GDM1 (cell line): ENCODE measurements around the gene NLGN1.

ENCODE experiments used
- DNase-seq: peaks from one replicate; lab custom pipeline; 2025; lab: John Stamatoyannopoulos, UW

NLGN1 gene

GRCh38 chr3:173719585-173719984 is 322.0 kb downstream of the NLGN1 start:
- no peak for DNase-seq

- no peak for DNase-seq
Measured at GRCh38 chr3:173725507-173725906, 328.0 kb downstream of the NLGN1 start.

- DNase-seq = no peak
Measured at GRCh38 chr3:173730391-173730790, 332.8 kb downstream of the NLGN1 start.

GRCh38 chr3:173732237-173732636 is 334.7 kb downstream of the NLGN1 start:
- DNase-seq = no peak

- DNase-seq = no peak
Measured at GRCh38 chr3:173733029-173733652, 335.6 kb downstream of the NLGN1 start.

- no peak for DNase-seq
Measured at GRCh38 chr3:173734473-173734872, 336.9 kb downstream of the NLGN1 start.

- no peak for DNase-seq
Measured at GRCh38 chr3:173734895-173735294, 337.4 kb downstream of the NLGN1 start.

- no peak for DNase-seq
Measured at GRCh38 chr3:173735841-173736240, 338.3 kb downstream of the NLGN1 start.

GRCh38 chr3:173737167-173737808 is 339.7 kb downstream of the NLGN1 start:
- no peak for DNase-seq

- no peak for DNase-seq
Measured at GRCh38 chr3:173739726-173740125, 342.2 kb downstream of the NLGN1 start.

- DNase-seq = no peak
Measured at GRCh38 chr3:173742491-173742890, 344.9 kb downstream of the NLGN1 start.

- no peak for DNase-seq
Measured at GRCh38 chr3:173743111-173743510, 345.6 kb downstream of the NLGN1 start.

- no peak for DNase-seq
Measured at GRCh38 chr3:173743516-173743915, 346.0 kb downstream of the NLGN1 start.

GRCh38 chr3:173744479-173744878 is 346.9 kb downstream of the NLGN1 start:
- DNase-seq = no peak

- no peak for DNase-seq
Measured at GRCh38 chr3:173744895-173745294, 347.4 kb downstream of the NLGN1 start.

- DNase-seq = no peak
Measured at GRCh38 chr3:173745952-173746682, 348.6 kb downstream of the NLGN1 start.

- DNase-seq = no peak
Measured at GRCh38 chr3:173747427-173747826, 349.9 kb downstream of the NLGN1 start.

- DNase-seq = no peak
Measured at GRCh38 chr3:173748105-173748504, 350.6 kb downstream of the NLGN1 start.

- no peak for DNase-seq
Measured at GRCh38 chr3:173750095-173750494, 352.6 kb downstream of the NLGN1 start.

GRCh38 chr3:173750591-173750990 is 353.0 kb downstream of the NLGN1 start:
- no peak for DNase-seq

- DNase-seq = no peak
Measured at GRCh38 chr3:173753593-173753992, 356.0 kb downstream of the NLGN1 start.

GRCh38 chr3:173755161-173755560 is 357.6 kb downstream of the NLGN1 start:
- no peak for DNase-seq

GRCh38 chr3:173761161-173761560 is 363.6 kb downstream of the NLGN1 start:
- no peak for DNase-seq
